ENCODE measurements around the gene NHLRC2.

DNA sequence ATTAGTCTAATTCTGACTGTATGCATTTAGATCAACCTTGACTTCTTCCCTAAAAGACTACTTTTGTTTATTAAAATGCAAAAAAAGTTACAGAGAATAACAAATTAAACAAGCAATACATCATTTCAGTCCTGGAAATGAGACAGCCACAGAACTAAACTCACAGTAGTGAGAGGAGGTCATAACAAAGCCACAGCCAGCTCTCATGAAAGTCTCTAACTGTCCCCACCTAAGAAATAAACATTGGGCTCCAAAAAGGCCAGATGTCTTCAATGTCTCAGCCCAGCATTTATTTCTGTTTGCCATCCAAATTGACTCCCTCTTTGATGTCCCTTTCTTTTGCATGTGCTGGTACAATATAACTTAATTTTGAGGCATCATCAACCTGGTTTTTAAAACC is 74.4 kb downstream of the NHLRC2 start:
- no peak for TF ChIP-seq POLR2A (IDR thresholded peaks at IDR 0.05)
- TF ChIP-seq, protein P1, sequence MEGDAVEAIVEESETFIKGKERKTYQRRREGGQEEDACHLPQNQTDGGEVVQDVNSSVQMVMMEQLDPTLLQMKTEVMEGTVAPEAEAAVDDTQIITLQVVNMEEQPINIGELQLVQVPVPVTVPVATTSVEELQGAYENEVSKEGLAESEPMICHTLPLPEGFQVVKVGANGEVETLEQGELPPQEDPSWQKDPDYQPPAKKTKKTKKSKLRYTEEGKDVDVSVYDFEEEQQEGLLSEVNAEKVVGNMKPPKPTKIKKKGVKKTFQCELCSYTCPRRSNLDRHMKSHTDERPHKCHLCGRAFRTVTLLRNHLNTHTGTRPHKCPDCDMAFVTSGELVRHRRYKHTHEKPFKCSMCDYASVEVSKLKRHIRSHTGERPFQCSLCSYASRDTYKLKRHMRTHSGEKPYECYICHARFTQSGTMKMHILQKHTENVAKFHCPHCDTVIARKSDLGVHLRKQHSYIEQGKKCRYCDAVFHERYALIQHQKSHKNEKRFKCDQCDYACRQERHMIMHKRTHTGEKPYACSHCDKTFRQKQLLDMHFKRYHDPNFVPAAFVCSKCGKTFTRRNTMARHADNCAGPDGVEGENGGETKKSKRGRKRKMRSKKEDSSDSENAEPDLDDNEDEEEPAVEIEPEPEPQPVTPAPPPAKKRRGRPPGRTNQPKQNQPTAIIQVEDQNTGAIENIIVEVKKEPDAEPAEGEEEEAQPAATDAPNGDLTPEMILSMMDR (IDR thresholded peaks at IDR 0.05) = no peak

Measured in transverse colon (tissue), 3 donors.